Stomach smooth muscle (tissue), 2 donors: Measurements from ENCODE around the gene RGS3.

Experiments used
- H3K27ac ChIP-seq: one replicate; pipeline ENCODE4 v1.7.0; 2013; ENCODE audit warnings: mild to moderate bottlenecking, low read length, inconsistent platforms
- H3K27me3 ChIP-seq, 2 donors: one replicate each; pipeline ENCODE4 v1.7.0; 2013; ENCODE audit warnings: low read length in 2 of 2; ENCODE audit not compliant: insufficient read depth in 2 of 2, control insufficient read depth in 1 of 2
- H3K36me3 ChIP-seq, 2 donors: one replicate each; pipeline ENCODE4 v1.7.0; 2013; ENCODE audit warnings: low read length in 2 of 2; ENCODE audit not compliant: control insufficient read depth in 2 of 2, insufficient read depth in 2 of 2
- H3K4me1 ChIP-seq: one replicate; pipeline ENCODE4 v1.7.0; 2013; ENCODE audit warnings: low read length; ENCODE audit not compliant: control insufficient read depth, insufficient read depth
- H3K4me3 ChIP-seq, 2 donors: one replicate each; pipeline ENCODE4 v1.7.0; 2013; ENCODE audit warnings: low read length in 2 of 2
- H3K9ac ChIP-seq, 2 donors: one replicate each; pipeline ENCODE4 v1.7.0; 2013; ENCODE audit warnings: low read length in 2 of 2, mild to moderate bottlenecking in 1 of 2
- H3K9me3 ChIP-seq, 2 donors: one replicate each; pipeline ENCODE4 v1.7.0; 2013; ENCODE audit warnings: low read length in 2 of 2; ENCODE audit not compliant: control insufficient read depth in 2 of 2
- donor health status: healthy.
- donor health status: Pancreatic carcinoma.

Gene RGS3

DNA sequence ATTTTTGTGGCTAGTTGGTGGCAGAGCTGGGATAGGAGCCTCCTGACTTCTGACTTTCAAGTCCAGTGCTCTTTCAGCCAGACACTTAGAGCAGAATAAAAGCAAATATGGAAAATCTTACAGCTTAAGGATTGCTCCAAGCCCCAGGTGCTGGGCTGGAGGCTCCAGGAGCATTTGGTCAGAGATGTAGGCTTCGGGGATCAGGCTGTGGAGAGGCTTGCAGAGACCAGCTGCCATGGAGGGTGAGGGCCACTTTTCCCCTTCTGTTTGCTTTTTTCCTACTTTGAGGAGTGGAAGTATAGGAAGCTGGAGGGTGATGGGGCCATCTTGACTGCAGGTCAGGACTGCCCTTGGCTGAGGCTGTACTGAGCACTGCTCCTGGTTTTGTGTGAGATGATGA is 58.9 kb downstream of the RGS3 start:
- Histone ChIP-seq H3K36me3 (peaks cover 15 to 26% of the 10 kb centered on the region in 2 donors), H3K4me1 (peaks cover 73% of the 10 kb centered on the region), H3K4me3 (no peak overlapping the region), H3K9ac (no peak overlapping the region), H3K27ac (peak overlapping the region; percentile 86), H3K9me3 (no peaks in the 10 kb centered on the region), H3K27me3 (no peaks in the 10 kb centered on the region)

DNA sequence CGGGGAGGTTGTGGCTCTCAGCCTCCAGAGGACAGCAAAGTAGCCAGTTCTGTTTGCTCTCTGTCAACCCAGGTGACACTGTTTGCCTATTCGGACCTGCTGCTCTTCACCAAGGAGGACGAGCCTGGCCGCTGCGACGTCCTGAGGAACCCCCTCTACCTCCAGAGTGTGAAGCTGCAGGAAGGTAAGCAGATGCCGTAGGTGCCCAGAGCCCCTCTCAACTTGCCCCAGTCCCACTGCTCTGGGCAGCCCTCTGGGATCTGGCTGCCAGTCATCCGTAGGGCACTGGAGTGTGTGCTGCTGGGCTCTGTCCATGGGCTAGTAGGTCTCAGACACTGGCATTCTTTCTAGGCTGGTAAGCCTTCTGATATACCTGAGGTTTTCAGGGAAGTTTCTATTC is 59.3 kb downstream of the RGS3 start:
- Histone ChIP-seq H3K36me3 (peaks cover 13 to 26% of the 10 kb centered on the region in 2 donors), H3K4me3 (peak overlapping the region; percentile 8 to 20), H3K27ac (peak overlapping the region; percentile 86), H3K9ac (peak overlapping the region in 1 of 2 donors; percentile 36), H3K4me1 (peaks cover 77% of the 10 kb centered on the region), H3K9me3 (no peaks in the 10 kb centered on the region), H3K27me3 (no peaks in the 10 kb centered on the region)

DNA sequence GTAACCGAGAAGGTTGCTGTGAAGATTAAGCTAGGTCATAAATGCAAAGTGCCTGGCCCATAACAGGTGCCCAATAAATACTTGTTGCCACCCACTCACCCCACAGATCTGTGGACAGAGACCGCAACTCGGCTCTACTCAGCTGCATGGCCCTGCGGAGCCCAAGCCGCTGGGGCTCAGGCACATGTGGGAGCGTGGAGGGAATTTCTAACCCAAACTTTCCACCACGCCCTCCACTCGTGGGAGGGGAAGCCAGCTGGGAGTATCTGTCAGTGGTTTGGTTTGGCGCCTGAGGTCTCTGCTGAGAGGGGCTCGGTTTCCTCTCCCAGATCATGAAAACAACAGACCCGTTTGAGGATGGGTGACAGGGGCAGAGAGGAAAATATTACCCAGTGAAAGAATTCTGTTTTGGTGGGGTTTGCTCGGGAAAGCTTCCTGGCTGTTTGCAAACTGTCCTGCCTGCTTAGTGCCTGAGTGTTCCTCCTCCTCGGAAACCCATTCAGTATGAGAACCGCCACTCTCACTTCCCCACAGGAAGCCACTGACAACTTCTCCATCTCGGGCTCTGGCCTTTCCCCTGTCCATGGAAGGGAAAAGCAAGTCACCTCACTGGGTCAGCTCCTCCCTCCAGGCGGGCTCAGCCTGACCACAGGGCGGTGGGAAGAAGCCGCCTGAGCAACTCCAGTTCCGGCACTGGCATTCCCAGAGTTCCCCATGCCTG is 60.1 kb downstream of the RGS3 start:
- peaks cover 13 to 29% of the 10 kb centered on the region in 2 donors for H3K36me3 ChIP-seq
- H3K27me3 ChIP-seq, result no peaks in the 10 kb centered on the region
- H3K9ac ChIP-seq, result peak overlapping the region in 1 of 2 donors; percentile 36
- H3K9me3 ChIP-seq, result no peaks in the 10 kb centered on the region
- peak overlapping the region in 1 of 2 donors; percentile 35 for H3K4me3 ChIP-seq
- H3K27ac ChIP-seq, result peak overlapping the region; percentile 86
- peaks cover 80% of the 10 kb centered on the region for H3K4me1 ChIP-seq

DNA sequence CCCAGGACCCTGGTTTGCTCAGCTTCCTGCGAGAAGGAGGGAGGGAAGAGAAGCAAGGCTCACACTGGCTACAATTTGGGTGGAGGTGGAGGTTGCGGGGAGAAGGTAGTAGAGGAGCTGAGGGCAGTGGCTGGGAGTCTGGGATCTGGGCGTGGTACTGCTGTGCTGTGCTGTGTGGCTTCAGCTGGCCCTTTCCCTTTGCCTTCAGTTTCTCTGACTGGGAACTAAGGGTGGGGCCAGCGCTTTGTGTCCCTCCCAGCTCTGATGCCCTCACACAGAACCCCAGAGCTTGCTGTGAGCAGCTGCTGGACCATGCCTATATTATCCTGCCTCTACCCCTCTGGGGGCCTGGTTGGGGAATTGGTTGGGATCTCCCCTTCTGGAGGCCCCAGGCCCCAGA is 60.9 kb downstream of the RGS3 start:
- H3K9me3 ChIP-seq, result no peaks in the 10 kb centered on the region
- H3K36me3 ChIP-seq, result peaks cover 19 to 33% of the 10 kb centered on the region in 2 donors
- no peak overlapping the region for H3K4me3 ChIP-seq
- no peaks in the 10 kb centered on the region for H3K27me3 ChIP-seq
- H3K27ac ChIP-seq, result peak overlapping the region; percentile 86
- peaks cover 80% of the 10 kb centered on the region for H3K4me1 ChIP-seq
- H3K9ac ChIP-seq, result no peak overlapping the region

DNA sequence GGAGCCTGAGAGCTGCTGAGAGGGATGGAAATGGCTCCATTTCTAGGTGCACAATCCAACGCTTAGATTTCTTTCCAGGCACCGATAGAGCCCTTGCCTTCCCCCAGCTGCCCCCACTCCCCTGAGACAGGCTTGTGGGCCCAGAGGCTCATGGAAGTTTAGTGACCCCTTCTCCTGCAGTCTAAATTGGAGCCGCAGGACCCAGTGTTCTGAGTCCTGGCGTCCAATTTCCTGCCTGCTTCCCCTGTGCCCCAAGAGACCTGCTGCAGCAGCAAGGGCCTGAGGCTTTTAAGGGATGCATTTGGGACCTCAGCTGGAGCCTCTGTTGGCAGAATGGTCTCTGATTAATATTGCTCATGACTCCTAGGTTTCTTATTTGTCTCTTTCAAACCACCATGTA is 61.7 kb downstream of the RGS3 start:
- no peaks in the 10 kb centered on the region for H3K9me3 ChIP-seq
- no peaks in the 10 kb centered on the region for H3K27me3 ChIP-seq
- no peak overlapping the region for H3K4me3 ChIP-seq
- H3K9ac ChIP-seq, result no peak overlapping the region
- H3K4me1 ChIP-seq, result peaks cover 80% of the 10 kb centered on the region
- peak overlapping the region; percentile 86 for H3K27ac ChIP-seq
- peaks cover 24 to 38% of the 10 kb centered on the region in 2 donors for H3K36me3 ChIP-seq

DNA sequence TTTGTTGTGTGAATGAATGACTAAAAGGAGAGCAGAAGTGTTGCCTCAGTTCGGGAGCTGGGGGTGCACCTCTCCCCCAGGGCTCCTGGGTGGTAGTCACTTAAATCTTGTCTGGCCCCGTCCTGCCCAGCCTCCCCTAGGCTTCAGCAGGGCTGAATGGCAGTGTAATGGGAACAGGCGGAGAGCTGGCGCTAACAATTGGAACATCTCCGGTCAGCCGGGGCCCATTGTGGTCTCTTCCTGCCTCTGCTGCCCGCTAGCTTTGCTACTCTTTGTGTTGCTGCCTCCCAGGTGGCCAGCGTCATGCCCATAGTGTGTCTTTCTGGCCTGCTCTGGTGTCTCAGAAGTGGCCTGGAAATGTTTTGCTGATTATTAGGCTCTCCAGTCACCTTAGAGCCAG is 62.3 kb downstream of the RGS3 start:
- peaks cover 31 to 38% of the 10 kb centered on the region in 2 donors for H3K36me3 ChIP-seq
- no peaks in the 10 kb centered on the region for H3K9me3 ChIP-seq
- H3K4me3 ChIP-seq, result no peak overlapping the region
- H3K9ac ChIP-seq, result no peak overlapping the region
- peaks cover 75% of the 10 kb centered on the region for H3K4me1 ChIP-seq
- H3K27ac ChIP-seq, result peak overlapping the region; percentile 86
- no peaks in the 10 kb centered on the region for H3K27me3 ChIP-seq

DNA sequence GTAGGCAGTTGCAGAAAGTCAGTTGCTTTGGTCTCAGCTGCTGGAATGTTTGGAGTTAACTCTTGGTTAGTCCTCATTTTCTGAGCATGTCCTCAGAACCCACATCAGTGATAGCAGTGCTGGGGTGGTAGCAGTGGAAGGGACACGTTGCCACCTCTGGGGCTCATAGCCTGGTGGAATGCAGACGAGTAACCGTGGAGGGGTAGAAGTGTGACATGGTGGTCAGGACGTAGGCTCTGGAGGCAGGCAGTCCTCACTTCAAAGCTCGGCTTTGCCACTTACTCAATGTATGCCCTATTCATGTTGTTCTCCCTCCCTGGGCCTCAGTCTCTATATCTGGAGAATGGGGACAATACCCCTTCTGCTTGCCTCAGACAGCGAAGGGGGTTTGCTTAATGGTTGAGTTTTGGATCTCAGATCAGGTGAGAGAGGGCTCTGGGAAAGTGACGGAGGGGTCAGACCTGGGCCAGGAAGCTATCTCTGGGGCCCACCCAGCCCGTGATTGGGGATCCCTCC is 62.8 kb downstream of the RGS3 start:
- Histone ChIP-seq H3K4me3 (peak overlapping the region in 1 of 2 donors; percentile 22), H3K4me1 (peaks cover 71% of the 10 kb centered on the region), H3K36me3 (peaks cover 35 to 38% of the 10 kb centered on the region in 2 donors), H3K9me3 (no peaks in the 10 kb centered on the region), H3K27ac (peak overlapping the region; percentile 86), H3K27me3 (no peaks in the 10 kb centered on the region), H3K9ac (peak overlapping the region in 1 of 2 donors; percentile 29)

DNA sequence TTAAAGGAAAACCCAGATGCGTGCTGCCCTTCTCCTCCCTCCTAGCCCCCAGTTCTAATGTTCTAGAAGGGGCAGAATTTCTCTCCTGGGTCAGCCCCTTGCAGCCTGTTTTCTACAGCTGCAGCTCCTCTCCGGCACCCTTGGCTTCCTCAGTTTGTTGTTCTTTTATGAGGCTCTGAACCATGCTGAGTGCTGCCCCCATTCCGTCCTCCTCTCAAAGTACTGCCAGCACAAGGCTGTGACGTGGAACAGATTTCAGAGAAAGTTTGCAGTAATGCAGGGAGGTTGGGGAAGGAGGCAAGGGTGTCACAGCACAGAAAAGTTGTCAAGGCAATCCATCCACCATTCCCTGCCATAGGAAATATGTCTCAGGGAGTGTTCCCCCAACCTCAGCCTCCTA is 63.3 kb downstream of the RGS3 start:
- H3K4me1 ChIP-seq, result peaks cover 68% of the 10 kb centered on the region
- H3K4me3 ChIP-seq, result peak overlapping the region in 1 of 2 donors; percentile 22
- no peaks in the 10 kb centered on the region for H3K27me3 ChIP-seq
- H3K36me3 ChIP-seq, result peaks cover 35 to 38% of the 10 kb centered on the region in 2 donors
- H3K27ac ChIP-seq, result peak overlapping the region; percentile 86
- peak overlapping the region; percentile 29 to 35 for H3K9ac ChIP-seq
- no peaks in the 10 kb centered on the region for H3K9me3 ChIP-seq

DNA sequence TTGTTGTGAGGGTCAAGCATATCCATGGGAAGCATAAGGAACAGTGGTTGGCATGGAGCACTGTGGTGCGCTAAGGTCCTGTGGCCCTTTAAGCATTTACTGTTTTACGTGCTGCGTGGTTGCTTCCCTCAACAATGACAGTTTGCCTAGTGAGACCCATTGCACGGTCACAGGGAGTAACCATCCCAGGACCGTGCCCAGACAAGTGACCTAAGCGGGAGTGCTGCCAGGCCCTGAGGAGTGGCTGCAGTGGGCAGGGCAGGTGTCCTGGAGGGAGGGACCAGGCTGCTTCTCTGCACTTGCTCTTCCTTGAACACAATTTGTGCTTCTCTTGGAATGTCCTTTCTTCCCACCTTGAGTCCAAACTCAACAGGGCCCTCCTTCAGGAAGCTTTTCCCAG is 64.6 kb downstream of the RGS3 start:
- H3K4me1 ChIP-seq, result peaks cover 57% of the 10 kb centered on the region
- H3K27me3 ChIP-seq, result no peaks in the 10 kb centered on the region
- peaks cover 34 to 43% of the 10 kb centered on the region in 2 donors for H3K36me3 ChIP-seq
- H3K9ac ChIP-seq, result peak overlapping the region in 1 of 2 donors; percentile 36
- no peaks in the 10 kb centered on the region for H3K9me3 ChIP-seq
- H3K27ac ChIP-seq, result peak overlapping the region; percentile 86
- no peak overlapping the region for H3K4me3 ChIP-seq

DNA sequence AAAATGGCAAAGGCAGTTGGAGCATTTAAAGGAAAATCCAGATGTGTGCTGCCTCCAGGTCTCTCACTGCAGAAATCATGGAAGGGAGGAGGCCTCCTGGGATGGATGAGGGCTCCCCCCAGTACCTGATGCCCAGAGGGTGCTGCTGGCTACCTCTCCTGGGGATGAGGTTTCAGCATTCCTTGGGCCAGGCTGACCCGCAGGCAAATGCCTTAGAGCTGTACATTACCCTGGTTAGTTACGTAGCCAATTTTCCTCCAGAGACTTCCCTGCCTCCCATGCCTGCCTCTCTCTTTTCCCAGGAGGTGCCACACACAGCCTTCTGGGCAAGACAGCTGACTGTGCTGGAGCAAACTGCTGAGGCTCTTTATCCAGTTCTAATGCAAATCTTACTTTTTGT is 65.3 kb downstream of the RGS3 start:
- Histone ChIP-seq H3K9me3 (no peaks in the 10 kb centered on the region), H3K9ac (no peak overlapping the region), H3K27ac (peak overlapping the region; percentile 37), H3K36me3 (peaks cover 28 to 43% of the 10 kb centered on the region in 2 donors), H3K4me3 (no peak overlapping the region), H3K4me1 (peaks cover 52% of the 10 kb centered on the region), H3K27me3 (no peaks in the 10 kb centered on the region)
